B cell (primary cell): ENCODE results near the gene MAP2K3. TPM values are rescaled to one million over a fixed set of nuclear protein-coding genes. Genes with fewer than 3 reads are reported as not detected.
"Not testable (repeated sequence)": the region's sequence is repeated elsewhere in the genome, so short reads cannot be mapped to it uniquely, and the experiment has no call there.

Source experiments
- ATAC-seq: fragments of 200-7000 bp; cut with Tn5 transposase; one replicate; pipeline ENCODE4 v1.10.0; 2021; ENCODE audit warnings: low read depth, mild to moderate bottlenecking, moderate number of reproducible peaks, moderate library complexity
- CTCF ChIA-PET: fragments of 350-600 bp; sonication (Branson Sonifier 250); formaldehyde crosslinking; loops from one replicate; lab custom pipeline; 2021; ENCODE audit warnings: antibody characterized with exemption, inconsistent platforms; lab: Charles Lee
- POLR2A ChIA-PET: fragments of 350-600 bp; sonication (Branson Sonifier 250); formaldehyde crosslinking; loops from one replicate; lab custom pipeline; 2021; ENCODE audit warnings: antibody characterized with exemption; lab: Charles Lee
- DNase-seq: peaks from one replicate; pipeline ENCODE4 v3.0.0; 2013
- H2AFZ ChIP-seq: 2 replicates; pipeline ENCODE4 v1.6.1; 2012; ENCODE audit warnings: mild to moderate bottlenecking, low read depth, low read length; ENCODE audit not compliant: insufficient read depth, poor library complexity, severe bottlenecking
- H3K27ac ChIP-seq, 2 donors: 1 replicate in 1 of 2; 2 replicates in 1 of 2; pipeline ENCODE4 v1.5.1; 2012 to 2013; ENCODE audit warnings: low read length in 2 of 2, mild to moderate bottlenecking in 2 of 2, moderate library complexity in 1 of 2
- H3K27me3 ChIP-seq, 4 experiments: fragments of 200-600 bp in 1 of 4; sonication (generic) in 1 of 4; replicated peaks in 1 of 4; 1 replicate in 2 of 4; 2 replicates in 2 of 4; pipeline versions ENCODE4 v1.6.1 to v1.7.0; 2013 to 2016; ENCODE audit warnings: low read length in 3 of 4, mild to moderate bottlenecking in 2 of 4, mixed read lengths in 1 of 4, moderate library complexity in 1 of 4; ENCODE audit not compliant: insufficient read depth in 4 of 4, control insufficient read depth in 3 of 4; ENCODE audit errors: control extremely low read depth in 1 of 4
- H3K36me3 ChIP-seq, 2 experiments: replicated peaks in 1 of 2; 1 replicate in 1 of 2; 2 replicates in 1 of 2; pipeline versions ENCODE4 v1.6.1 to v1.7.1; 2013; ENCODE audit warnings: low read length in 1 of 2; ENCODE audit not compliant: insufficient read depth in 2 of 2, control insufficient read depth in 1 of 2; ENCODE audit errors: control extremely low read depth in 1 of 2, extremely low read depth in 1 of 2
- H3K4me1 ChIP-seq, 2 donors: fragments of 200-600 bp in 1 of 2; sonication (generic) in 1 of 2; 1 replicate in 1 of 2; 2 replicates in 1 of 2; pipeline versions ENCODE4 v1.5.1 to v1.6.1; 2013 to 2017; ENCODE audit warnings: low read length in 2 of 2; ENCODE audit not compliant: control insufficient read depth in 2 of 2, insufficient read depth in 2 of 2
- H3K4me2 ChIP-seq: replicated peaks from 2 replicates; pipeline ENCODE3; 2012; ENCODE audit warnings: mild to moderate bottlenecking, low read depth, low read length; ENCODE audit not compliant: poor library complexity, severe bottlenecking
- H3K4me3 ChIP-seq, 5 experiments: fragments of 200-600 bp in 1 of 5; sonication (generic) in 1 of 5; 1 replicate in 3 of 5; 2 replicates in 2 of 5; pipeline versions ENCODE4 v1.5.1 to v1.7.0; 2011 to 2016; ENCODE audit warnings: low read length in 4 of 5, mild to moderate bottlenecking in 4 of 5, low read depth in 2 of 5, control low read depth in 1 of 5, moderate library complexity in 1 of 5; ENCODE audit not compliant: insufficient read depth in 1 of 5; ENCODE audit errors: control extremely low read depth in 1 of 5, extremely low read depth in 1 of 5
- H3K79me2 ChIP-seq: fragments of 200-600 bp; sonication (generic); one replicate; pipeline ENCODE4 v1.6.0; 2016; ENCODE audit warnings: low read length; ENCODE audit not compliant: control insufficient read depth, insufficient read depth
- H3K9ac ChIP-seq: fragments of 200-600 bp; sonication (generic); 2 replicates; pipeline ENCODE4 v1.6.1; 2017; ENCODE audit warnings: mild to moderate bottlenecking, low read length, moderate library complexity
- H3K9me3 ChIP-seq, 3 donors: one replicate each; pipeline versions ENCODE4 v1.6.1 to v1.7.1; 2013; ENCODE audit warnings: low read length in 2 of 3; ENCODE audit not compliant: control insufficient read depth in 2 of 3, insufficient read depth in 1 of 3; ENCODE audit errors: control extremely low read depth in 1 of 3
- H4K20me1 ChIP-seq: 2 replicates; pipeline ENCODE4 v1.6.0; 2012; ENCODE audit warnings: mild to moderate bottlenecking, low read length; ENCODE audit not compliant: insufficient read depth, control insufficient read depth, poor library complexity, severe bottlenecking
- H3K27ac Mint-ChIP-seq: one replicate; pipeline ENCODE4 v1.8.0; 2021; ENCODE audit warnings: mixed read lengths
- H3K27me3 Mint-ChIP-seq: one replicate; pipeline ENCODE4 v1.8.0; 2021; ENCODE audit warnings: mixed read lengths
- H3K4me1 Mint-ChIP-seq: one replicate; pipeline ENCODE4 v1.8.0; 2021; ENCODE audit warnings: mixed read lengths
- H3K4me3 Mint-ChIP-seq: one replicate; pipeline ENCODE4 v1.8.0; 2021; ENCODE audit warnings: mixed read lengths
- H3K9me3 Mint-ChIP-seq: one replicate; pipeline ENCODE4 v1.8.0; 2022; ENCODE audit warnings: mixed read lengths; ENCODE audit not compliant: insufficient read depth
- CTCF ChIP-seq: fragments of 200-600 bp; IDR thresholded peaks from one replicate; pipeline ENCODE4 v1.8.0; 2022; ENCODE audit warnings: antibody characterized with exemption, mild to moderate bottlenecking
- EZH2 ChIP-seq: IDR thresholded peaks from 2 replicates; pipeline ENCODE4 v1.6.1; 2012; ENCODE audit warnings: borderline replicate concordance, low read depth, mild to moderate bottlenecking, moderate library complexity, low read length; ENCODE audit not compliant: insufficient read depth, poor library complexity, severe bottlenecking
- WGBS: methylation state at CpG from one replicate; pipeline ENCODE4 v1.1.5; 2013; ENCODE audit warnings: missing lambda C conversion rate; ENCODE audit not compliant: insufficient coverage; 5-methylcytosine and 5-hydroxymethylcytosine counted together
- intact Hi-C: fragments of 100-400 bp; cut with micrococcal nuclease; formaldehyde crosslinking; loops from one replicate; pipeline ENCODE4 v1.10.0; 2022
- polyA plus RNA-seq: library from polyadenylated mRNA; depleted of rRNA; stranded (reverse); fragments of >200 nt; gene quantifications from 2 replicates; pipeline ENCODE4 v1.2.3, GENCODE V29; 2012
- total RNA-seq, 2 donors: library from RNA; stranded (reverse); fragments of 120-200 nt in 1 of 2; gene quantifications; 1 replicate in 1 of 2; 2 replicates in 1 of 2; pipeline versions ENCODE4 v1.2.3 to v1.2.4, GENCODE V29; 2013 to 2022

MAP2K3 gene
- total and polyA plus RNA-seq, 2 donors (not counting 1 experiment from before 2014, with no cell fraction given) = 61.0 to 118 TPM

- peaks cover 3% of the 10 kb centered on the region for H3K27me3 Mint-ChIP-seq
- Histone ChIP-seq H3K36me3 (no peaks in the 10 kb centered on the region), H3K4me2 (no peak overlapping the region), H3K79me2 (no peaks in the 10 kb centered on the region), H3K27me3 (peaks cover 0 to under 1% (median 0%) of the 10 kb centered on the region in 4 experiments), H3K9me3 (peaks cover 0 to 7% (median 0%) of the 10 kb centered on the region in 3 donors), H2AFZ (no peak overlapping the region), H3K27ac (no peak overlapping the region), H4K20me1 (no peaks in the 10 kb centered on the region), H3K4me3 (no peak overlapping the region), H3K9ac (no peak overlapping the region), H3K4me1 (peaks cover 0 to 9% of the 10 kb centered on the region in 2 donors)
- TF ChIP-seq EZH2 (no peak), CTCF (no peak)
- ChIA-PET POLR2A (interaction anchor here (1.3 kb wide), 1 partner anchor 30 kb away, joined by 3 read pairs; no protein-coding TSS in a partner anchor), CTCF (interaction anchor here (1.2 to 1.5 kb wide), 2 partner anchors 31 to 39 kb away, joined by 3 read pairs; no protein-coding TSS in a partner anchor)
- intact Hi-C loops = no loop called here
- no peaks in the 10 kb centered on the region for H3K9me3 Mint-ChIP-seq
- peaks cover 7% of the 10 kb centered on the region for H3K4me1 Mint-ChIP-seq
- H3K27ac Mint-ChIP-seq = no peak overlapping the region
- no peak for DNase-seq
- WGBS = 87% methylated on average over 17 of the region's 17 CpGs
- ATAC-seq = no peak
- H3K4me3 Mint-ChIP-seq = no peak overlapping the region
Measured at GRCh38 chr17:21318439-21318838, 33.9 kb downstream of the MAP2K3 start.

- H3K27me3 ChIP-seq, H3K9ac ChIP-seq, H3K9me3 Mint-ChIP-seq, H3K36me3 ChIP-seq, intact Hi-C loops, H3K27ac Mint-ChIP-seq, H3K79me2 ChIP-seq, H3K4me3 Mint-ChIP-seq, H2AFZ ChIP-seq, H3K9me3 ChIP-seq, H3K4me3 ChIP-seq, H4K20me1 ChIP-seq, DNase-seq, H3K4me1 Mint-ChIP-seq, CTCF ChIA-PET, H3K27ac ChIP-seq, H3K27me3 Mint-ChIP-seq, ATAC-seq, H3K4me2 ChIP-seq: not testable (repeated sequence)
- H3K4me1 ChIP-seq = peaks cover 0 to 12% of the 10 kb centered on the region in 2 donors
- WGBS = 100% methylated on average over 5 of the region's 7 CpGs
- POLR2A ChIA-PET = interaction anchor here (1.3 kb wide), 1 partner anchor 31 kb away, joined by 3 read pairs; no protein-coding TSS in a partner anchor
Measured at GRCh38 chr17:21318856-21319255, 34.3 kb downstream of the MAP2K3 start.

GRCh38 chr17:21319256-21319655, 34.7 kb downstream of the MAP2K3 start:
- H3K79me2 ChIP-seq, CTCF ChIA-PET, H3K36me3 ChIP-seq, H3K4me2 ChIP-seq, H3K9me3 Mint-ChIP-seq, H3K27ac ChIP-seq, DNase-seq, H3K9ac ChIP-seq, H4K20me1 ChIP-seq, H3K4me1 Mint-ChIP-seq, H3K27me3 ChIP-seq, H3K27me3 Mint-ChIP-seq, H3K9me3 ChIP-seq, H2AFZ ChIP-seq, H3K4me3 ChIP-seq, intact Hi-C loops, ATAC-seq, H3K27ac Mint-ChIP-seq: not testable (repeated sequence)
- H3K4me1 ChIP-seq = peaks cover 0 to 12% of the 10 kb centered on the region in 2 donors
- 83% methylated on average over 3 of the region's 4 CpGs for WGBS
- H3K4me3 Mint-ChIP-seq = peak overlapping the region; percentile 13
- POLR2A ChIA-PET = interaction anchor here (1.3 kb wide), 1 partner anchor 31 kb away, joined by 3 read pairs; no protein-coding TSS in a partner anchor
